NK-92 treated with Interleukin-12 subunit alpha and Interleukin-12 subunit beta, amount 100 ng/mL, for 24 hours (cell line): ENCODE measurements around the gene SFMBT1.

Experiments
- DNase-seq: peaks from one replicate; lab custom pipeline; 2025; lab: John Stamatoyannopoulos, UW

The SFMBT1 gene

GRCh38 chr3:52998771-52999513 is 46.9 kb downstream of the SFMBT1 start:
- no peak for DNase-seq

GRCh38 chr3:52990637-52991036 is 55.2 kb downstream of the SFMBT1 start:
- no peak for DNase-seq

- DNase-seq = no peak
These were observed 58.9 kb downstream of the SFMBT1 start for GRCh38 chr3:52986938-52987337.

GRCh38 chr3:52986049-52986448 is 59.8 kb downstream of the SFMBT1 start:
- DNase-seq = no peak

- DNase-seq = no peak
These were observed 62.0 kb downstream of the SFMBT1 start for GRCh38 chr3:52983828-52984227.

- DNase-seq = no peak
These were observed 62.5 kb downstream of the SFMBT1 start for GRCh38 chr3:52983336-52983807.

GRCh38 chr3:52982839-52983238 is 63.0 kb downstream of the SFMBT1 start:
- no peak for DNase-seq

GRCh38 chr3:52979190-52979983 is 66.5 kb downstream of the SFMBT1 start:
- DNase-seq = no peak

- DNase-seq = no peak
These were observed 67.6 kb downstream of the SFMBT1 start for GRCh38 chr3:52978109-52978754.

- DNase-seq = no peak
These were observed 72.1 kb downstream of the SFMBT1 start for GRCh38 chr3:52973806-52974205.

GRCh38 chr3:52971895-52972294 is 74.0 kb downstream of the SFMBT1 start:
- DNase-seq = no peak

- no peak for DNase-seq
These were observed 78.5 kb downstream of the SFMBT1 start for GRCh38 chr3:52967398-52967797.

GRCh38 chr3:52962160-52962559 is 83.7 kb downstream of the SFMBT1 start:
- DNase-seq = no peak

GRCh38 chr3:52959773-52960172 is 86.1 kb downstream of the SFMBT1 start:
- DNase-seq = no peak

GRCh38 chr3:52939600-52939999 is 106.3 kb downstream of the SFMBT1 start:
- DNase-seq = no peak

GRCh38 chr3:52934630-52935530 is 111.0 kb downstream of the SFMBT1 start:
- peak; percentile 10 for DNase-seq

- no peak for DNase-seq
These were observed 114.0 kb downstream of the SFMBT1 start for GRCh38 chr3:52931889-52932288.

- no peak for DNase-seq
These were observed 114.5 kb downstream of the SFMBT1 start for GRCh38 chr3:52931328-52931727.

- DNase-seq = no peak
These were observed 115.1 kb downstream of the SFMBT1 start for GRCh38 chr3:52930748-52931147.

- peak; percentile 9 for DNase-seq
These were observed 119.3 kb downstream of the SFMBT1 start for GRCh38 chr3:52926554-52926953.

GRCh38 chr3:52925405-52926313 is 120.2 kb downstream of the SFMBT1 start:
- DNase-seq = peak; percentile 42
